ENCODE data around the gene GLI3.
A peak's percentile ranks its signal among the peaks of the same experiment; 100 is the strongest.
"Not testable (repeated sequence)": the region's sequence is repeated elsewhere in the genome, so short reads cannot be mapped to it uniquely, and the experiment has no call there.

The GLI3 gene

DNA sequence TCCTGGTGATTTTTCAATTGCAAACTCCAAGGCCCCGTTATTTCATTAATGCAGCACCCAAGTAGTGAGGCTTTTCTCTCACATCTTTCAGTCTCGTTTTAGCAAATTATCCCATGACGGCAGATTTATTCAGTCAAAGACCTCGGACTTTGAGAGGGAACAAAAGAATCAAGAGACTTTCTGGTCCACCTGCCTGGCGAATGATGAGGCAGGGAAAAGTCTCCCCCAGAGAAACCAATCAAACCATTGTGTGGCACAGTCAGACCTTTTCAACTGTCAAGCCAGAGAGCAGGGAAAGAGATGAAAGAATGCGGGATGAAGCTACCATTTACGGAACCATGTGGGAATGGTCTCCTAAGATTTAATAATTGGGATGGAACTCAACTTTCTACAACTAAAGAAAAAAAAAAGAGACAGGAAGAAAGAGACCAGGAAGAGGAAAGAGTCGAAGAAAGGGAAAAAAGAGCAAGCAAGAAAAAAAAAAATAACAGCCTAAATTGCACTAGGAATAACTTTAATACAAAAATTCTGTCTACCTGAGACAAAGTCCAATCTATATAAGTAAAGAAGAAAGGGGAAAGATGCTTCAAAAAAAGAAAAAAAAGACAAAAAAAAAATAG is 22.8 kb downstream of the GLI3 start:
- DNase-seq (ENCODE audit: low spot score in 2 of 2) = no peak
- peaks cover 12% of the 10 kb centered on the region; the same call in 1 of the 2 replicates for H3K36me3 ChIP-seq (replicated peaks)
- H3K4me3 ChIP-seq = no peak overlapping the region
- in situ Hi-C loops (cut with MboI; ENCODE audit: low sequenced_read_pairs) = no loop called here
- no peaks in the 10 kb centered on the region for H3K9me3 ChIP-seq
- H3K27me3 ChIP-seq (ENCODE audit: low read depth) = no peaks in the 10 kb centered on the region
- H3K4me1 ChIP-seq = peaks cover 20% of the 10 kb centered on the region

DNA sequence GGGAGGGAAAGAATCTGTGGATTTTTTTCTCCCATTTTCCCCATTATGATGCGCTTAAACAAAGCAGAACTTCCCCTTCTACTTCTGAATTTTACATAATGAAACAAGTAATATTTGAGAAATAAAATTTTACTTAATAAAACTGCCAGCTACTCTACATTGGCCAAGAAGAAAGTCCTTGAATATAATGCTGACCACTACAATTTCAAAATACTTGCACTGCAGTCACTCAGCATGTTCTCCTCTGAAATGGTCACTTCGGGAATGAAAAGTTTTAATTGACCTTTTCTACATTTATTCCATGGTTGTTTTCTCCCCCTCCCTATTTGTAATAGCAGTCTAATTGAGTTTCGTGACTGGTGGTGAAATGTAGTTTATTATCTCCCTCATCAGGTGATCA is 23.9 kb downstream of the GLI3 start:
- Histone ChIP-seq H3K4me1 (peaks cover 20% of the 10 kb centered on the region), H3K36me3 (replicated peaks) (peaks cover 12% of the 10 kb centered on the region; the same call in 1 of the 2 replicates), H3K27me3 (ENCODE audit: low read depth) (no peaks in the 10 kb centered on the region), H3K4me3 (no peak overlapping the region), H3K9me3 (no peaks in the 10 kb centered on the region)
- no peak for DNase-seq (ENCODE audit: low spot score in 2 of 2)
- in situ Hi-C loops (cut with MboI; ENCODE audit: low sequenced_read_pairs) = no loop called here

DNA sequence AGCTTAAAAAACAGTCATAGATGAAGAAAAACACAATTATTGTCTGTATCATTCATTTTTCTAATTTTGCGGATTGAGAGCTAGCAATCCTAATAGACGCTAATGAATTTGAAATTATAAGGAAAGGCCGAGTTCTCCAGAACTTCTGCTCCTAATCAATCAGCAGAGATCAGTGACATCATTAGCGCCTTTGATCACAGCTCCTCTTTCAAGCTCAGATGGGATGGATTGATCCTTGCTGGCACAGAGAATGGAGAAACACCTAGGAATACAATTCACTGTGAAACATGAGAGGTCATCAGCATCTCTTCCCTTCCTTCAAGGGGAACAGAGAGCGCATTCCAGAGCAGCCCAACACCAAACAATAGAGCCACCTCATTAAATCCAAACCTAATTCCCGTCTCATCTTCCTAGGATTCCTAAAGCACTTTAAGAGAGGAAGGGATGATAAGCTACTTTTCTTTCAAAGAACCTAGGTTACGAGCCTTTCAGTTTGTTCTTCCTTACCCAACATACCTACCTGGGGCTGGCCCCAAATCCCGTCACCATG is 24.4 kb downstream of the GLI3 start:
- Histone ChIP-seq H3K4me1 (peaks cover 20% of the 10 kb centered on the region), H3K4me3 (no peak overlapping the region), H3K27me3 (ENCODE audit: low read depth) (no peaks in the 10 kb centered on the region), H3K36me3 (replicated peaks) (peaks cover 9% of the 10 kb centered on the region; the same call in 1 of the 2 replicates), H3K9me3 (no peaks in the 10 kb centered on the region)
- in situ Hi-C loops (cut with MboI; ENCODE audit: low sequenced_read_pairs) = no loop called here
- peak; percentile 31 to 64 for DNase-seq (ENCODE audit: low spot score in 2 of 2)

DNA sequence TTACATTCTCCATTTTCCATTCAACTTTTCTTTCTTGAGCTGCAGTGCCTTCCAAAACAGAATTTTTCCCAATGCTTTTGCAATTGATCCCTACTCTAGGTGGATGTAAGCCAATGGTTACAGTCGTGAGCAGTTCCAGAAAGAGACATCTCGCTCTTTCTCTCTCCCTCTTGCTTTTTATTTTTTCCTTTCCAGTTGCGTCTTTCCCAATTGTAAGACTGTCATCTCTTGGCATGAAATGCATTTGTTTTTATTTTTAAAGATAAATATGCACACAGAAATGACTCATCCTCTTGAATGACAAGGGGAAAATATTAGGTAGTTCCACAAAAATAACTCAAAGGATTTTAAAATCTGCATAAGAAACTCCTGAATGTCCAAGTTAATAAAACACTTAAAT is 25.1 kb downstream of the GLI3 start:
- peaks cover 3% of the 10 kb centered on the region; the same call in 1 of the 2 replicates for H3K36me3 ChIP-seq (replicated peaks)
- no peaks in the 10 kb centered on the region for H3K27me3 ChIP-seq (ENCODE audit: low read depth)
- H3K4me1 ChIP-seq = peaks cover 20% of the 10 kb centered on the region
- DNase-seq (ENCODE audit: low spot score in 2 of 2) = no peak
- no peak overlapping the region for H3K4me3 ChIP-seq
- H3K9me3 ChIP-seq = no peaks in the 10 kb centered on the region
- in situ Hi-C loops (cut with MboI; ENCODE audit: low sequenced_read_pairs) = no loop called here

DNA sequence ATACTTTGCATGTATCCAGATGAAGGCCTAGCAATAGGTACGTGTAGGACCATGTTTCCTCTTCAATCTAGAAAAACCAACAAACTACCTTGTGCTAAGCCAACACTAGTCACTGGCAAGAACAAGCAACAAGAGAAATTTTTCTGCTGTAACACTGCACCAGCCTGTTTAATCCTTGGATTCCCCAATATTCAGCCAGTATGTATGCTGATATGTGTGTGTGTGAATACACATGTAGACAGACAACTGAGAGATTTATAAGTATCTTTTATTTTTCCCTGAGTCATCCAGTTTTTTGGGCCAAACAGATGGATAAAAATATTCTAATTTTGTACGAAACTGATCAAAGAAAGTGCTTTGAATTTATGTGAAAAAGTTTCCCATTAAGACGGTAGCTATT is 26.2 kb downstream of the GLI3 start:
- H3K4me1 ChIP-seq = peaks cover 20% of the 10 kb centered on the region
- no peaks in the 10 kb centered on the region for H3K27me3 ChIP-seq (ENCODE audit: low read depth)
- no peak overlapping the region for H3K4me3 ChIP-seq
- no peaks in the 10 kb centered on the region for H3K9me3 ChIP-seq
- peaks cover 3% of the 10 kb centered on the region; the same call in 1 of the 2 replicates for H3K36me3 ChIP-seq (replicated peaks)
- in situ Hi-C loops (cut with MboI; ENCODE audit: low sequenced_read_pairs) = no loop called here
- DNase-seq (ENCODE audit: low spot score in 2 of 2) = no peak

DNA sequence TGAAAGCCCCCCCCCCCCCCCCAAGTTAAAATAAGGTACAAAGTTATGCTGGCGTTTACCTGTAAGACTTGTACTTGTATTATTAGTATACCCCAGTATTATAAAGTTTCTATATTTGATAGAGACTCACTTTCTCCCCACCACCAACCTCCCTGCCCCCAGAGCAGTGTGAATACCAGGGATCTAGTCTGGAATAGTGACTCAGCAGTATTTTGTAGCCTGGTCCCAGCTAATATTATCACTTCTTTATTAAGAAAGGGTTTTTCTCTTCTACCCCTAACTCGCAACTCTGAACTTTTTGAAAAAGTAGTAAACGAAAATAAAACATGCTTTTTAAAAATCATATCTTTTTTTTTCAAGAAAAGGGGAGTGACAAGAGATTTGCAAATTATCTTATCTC is 26.7 kb downstream of the GLI3 start:
- in situ Hi-C loops (cut with MboI; ENCODE audit: low sequenced_read_pairs) = no loop called here
- Histone ChIP-seq H3K9me3 (no peaks in the 10 kb centered on the region), H3K27me3 (ENCODE audit: low read depth) (no peaks in the 10 kb centered on the region), H3K4me1 (peaks cover 20% of the 10 kb centered on the region), H3K36me3 (replicated peaks) (peaks cover 3% of the 10 kb centered on the region; the same call in 1 of the 2 replicates), H3K4me3 (no peak overlapping the region)
- no peak for DNase-seq (ENCODE audit: low spot score in 2 of 2)

DNA sequence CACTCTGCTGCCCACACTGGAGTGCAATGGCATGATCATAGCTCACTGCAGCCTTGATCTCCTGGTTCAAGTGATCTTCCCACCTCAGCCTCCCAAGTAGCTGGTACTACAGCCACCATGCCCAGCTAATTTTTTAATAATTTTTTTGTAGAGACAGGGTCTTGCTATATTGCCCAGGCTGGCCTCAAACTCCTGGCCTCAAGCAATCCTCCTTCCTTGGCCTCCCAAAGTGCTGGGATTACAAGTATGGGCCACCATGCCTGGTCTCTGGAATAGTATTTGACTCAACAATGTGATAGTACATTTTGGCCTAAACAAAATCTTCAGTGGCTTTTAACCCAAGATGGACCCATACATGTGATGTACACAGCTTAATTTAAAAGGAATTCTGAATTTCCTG is 27.9 kb downstream of the GLI3 start:
- H3K27me3 ChIP-seq (ENCODE audit: low read depth); H3K4me3 ChIP-seq; in situ Hi-C loops (cut with MboI; ENCODE audit: low sequenced_read_pairs); H3K9me3 ChIP-seq; H3K36me3 ChIP-seq (replicated peaks); DNase-seq (ENCODE audit: low spot score in 2 of 2): not testable (repeated sequence)
- H3K4me1 ChIP-seq = peaks cover 20% of the 10 kb centered on the region

DNA sequence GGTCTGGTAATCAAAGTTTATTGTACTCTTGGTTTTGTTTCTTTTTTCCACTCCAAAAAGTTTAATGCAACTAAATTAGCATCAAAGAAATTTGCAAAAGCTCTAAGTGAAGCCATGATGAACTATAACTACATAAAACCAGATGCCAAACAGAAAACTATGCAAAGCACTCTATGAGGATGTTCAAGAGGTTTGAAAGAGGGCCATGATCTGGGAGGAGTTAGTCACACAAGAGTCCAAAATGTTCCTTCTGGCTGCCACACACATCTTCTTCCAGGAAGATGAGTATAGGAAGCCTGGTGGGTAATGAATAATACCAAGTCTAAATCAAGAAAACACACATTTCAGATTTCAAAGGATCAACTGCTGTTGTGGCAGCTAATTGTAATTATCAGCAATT is 28.4 kb downstream of the GLI3 start:
- Histone ChIP-seq H3K36me3 (replicated peaks) (peaks cover 3% of the 10 kb centered on the region; the same call in 1 of the 2 replicates), H3K27me3 (ENCODE audit: low read depth) (no peaks in the 10 kb centered on the region), H3K4me3 (no peak overlapping the region), H3K9me3 (no peaks in the 10 kb centered on the region), H3K4me1 (peaks cover 20% of the 10 kb centered on the region)
- DNase-seq (ENCODE audit: low spot score in 2 of 2) = no peak
- in situ Hi-C loops (cut with MboI; ENCODE audit: low sequenced_read_pairs) = no loop called here

DNA sequence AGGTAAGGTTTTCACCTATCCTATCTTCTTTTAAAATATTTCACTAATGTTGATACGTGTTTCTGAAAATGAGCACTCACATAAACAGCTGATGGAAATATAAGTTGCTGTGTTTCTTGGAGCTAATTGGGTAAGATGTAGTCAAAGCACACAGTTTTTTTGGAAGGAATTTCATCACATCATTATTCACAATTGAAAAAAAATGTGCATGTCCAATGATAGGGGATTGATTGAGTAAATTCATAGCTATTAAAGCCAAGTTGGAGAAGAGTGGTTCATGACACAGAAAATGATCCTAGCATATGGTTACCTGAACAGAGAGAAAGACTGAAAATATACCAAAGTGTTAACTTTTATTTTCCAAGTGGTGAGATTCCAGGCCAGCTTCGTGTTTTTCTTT is 29.6 kb downstream of the GLI3 start:
- in situ Hi-C loops (cut with MboI; ENCODE audit: low sequenced_read_pairs) = no loop called here
- no peaks in the 10 kb centered on the region for H3K36me3 ChIP-seq (replicated peaks)
- H3K27me3 ChIP-seq (ENCODE audit: low read depth) = no peaks in the 10 kb centered on the region
- H3K4me3 ChIP-seq = no peak overlapping the region
- no peak for DNase-seq (ENCODE audit: low spot score in 2 of 2)
- peaks cover 13% of the 10 kb centered on the region for H3K4me1 ChIP-seq
- no peaks in the 10 kb centered on the region for H3K9me3 ChIP-seq

DNA sequence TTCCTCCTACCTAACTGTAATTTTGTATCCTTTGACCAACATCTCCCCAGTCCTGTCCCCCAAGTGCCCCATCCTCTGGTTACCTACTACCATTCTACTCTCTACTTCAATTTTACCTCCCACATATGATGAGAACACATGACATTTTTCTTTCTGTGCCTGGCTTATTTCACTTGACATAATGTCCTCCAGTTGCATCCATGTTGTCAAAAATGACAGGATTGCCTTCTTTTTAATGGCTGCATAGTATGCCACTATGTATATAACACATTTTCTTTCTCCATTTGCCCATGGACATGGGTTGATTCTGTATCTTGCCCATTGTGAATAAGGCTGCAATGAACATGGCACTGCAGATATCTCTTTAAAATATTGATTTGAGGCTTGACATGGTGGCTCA is 33.7 kb downstream of the GLI3 start:
- H3K27me3 ChIP-seq (ENCODE audit: low read depth) = no peaks in the 10 kb centered on the region
- H3K4me1 ChIP-seq = no peaks in the 10 kb centered on the region; the same call in 1 of the 2 replicates
- no peaks in the 10 kb centered on the region for H3K36me3 ChIP-seq (replicated peaks)
- no peak for DNase-seq (ENCODE audit: low spot score in 2 of 2)
- in situ Hi-C loops (cut with MboI; ENCODE audit: low sequenced_read_pairs) = no loop called here
- no peak overlapping the region for H3K4me3 ChIP-seq
- no peaks in the 10 kb centered on the region for H3K9me3 ChIP-seq

DNA sequence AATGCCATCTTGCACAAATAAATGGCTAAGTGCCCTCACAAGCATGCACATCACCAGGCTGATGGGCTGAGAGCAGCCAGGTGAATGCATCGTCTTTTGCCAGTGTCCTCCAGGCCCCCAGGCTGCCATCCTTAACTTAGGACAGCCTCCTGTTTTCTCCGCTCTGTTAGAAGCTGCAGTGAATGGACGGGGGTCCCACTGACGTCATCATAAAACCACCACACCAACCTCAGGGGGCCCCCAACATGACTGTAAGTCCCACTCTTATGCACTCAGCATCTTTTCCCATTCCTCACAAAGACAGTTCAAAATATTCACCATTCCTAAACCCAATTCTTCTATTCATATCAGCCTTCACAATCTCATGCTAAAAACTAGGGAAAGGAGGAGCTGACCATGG is 34.4 kb downstream of the GLI3 start:
- no peaks in the 10 kb centered on the region for H3K36me3 ChIP-seq (replicated peaks)

DNA sequence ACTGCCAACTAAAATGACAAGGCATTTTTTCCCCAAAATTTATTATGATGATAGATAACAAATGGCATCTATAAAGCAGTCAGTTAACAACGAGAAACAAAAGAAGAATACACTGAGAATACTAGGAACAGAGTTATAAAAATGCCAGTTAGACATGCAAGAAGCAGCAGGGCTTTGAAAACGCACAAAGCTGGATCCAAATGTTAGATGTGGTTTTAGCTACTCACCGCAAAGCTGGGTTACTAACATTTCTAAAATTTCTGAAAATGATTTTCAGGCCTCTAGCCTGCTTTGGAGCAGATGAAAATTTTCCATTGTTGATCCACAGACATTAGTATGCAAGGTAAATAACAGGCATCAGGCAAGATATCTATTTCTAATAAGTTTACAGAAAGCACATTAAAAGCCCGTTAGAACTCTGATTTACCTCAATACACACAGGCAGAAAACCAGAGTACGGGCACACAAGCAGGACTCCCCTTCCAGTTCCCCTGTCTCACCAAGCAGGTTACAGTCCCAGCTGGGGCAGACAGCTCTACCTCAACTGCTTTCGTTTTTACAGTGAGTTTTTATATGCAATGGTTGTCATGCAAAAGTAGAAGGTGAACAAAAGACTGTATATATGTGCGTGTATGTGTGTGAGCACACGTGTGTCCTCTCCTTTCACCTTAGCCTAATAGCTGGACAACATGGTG is 37.9 kb downstream of the GLI3 start:
- Histone ChIP-seq H3K4me1 (peaks cover 2% of the 10 kb centered on the region), H3K36me3 (replicated peaks) (peaks cover 3% of the 10 kb centered on the region; the same call in 1 of the 2 replicates), H3K4me3 (no peak overlapping the region), H3K9me3 (no peaks in the 10 kb centered on the region), H3K27me3 (ENCODE audit: low read depth) (no peaks in the 10 kb centered on the region)
- no peak for DNase-seq (ENCODE audit: low spot score in 2 of 2)
- in situ Hi-C loops (cut with MboI; ENCODE audit: low sequenced_read_pairs) = no loop called here

More for the DNA sequence above, 34.4 kb downstream of the GLI3 start:
- Histone ChIP-seq H3K9me3 (no peaks in the 10 kb centered on the region), H3K27me3 (ENCODE audit: low read depth) (no peaks in the 10 kb centered on the region), H3K4me1 (no peaks in the 10 kb centered on the region; the same call in 1 of the 2 replicates), H3K4me3 (no peak overlapping the region)
- no peak for DNase-seq (ENCODE audit: low spot score in 2 of 2)
- in situ Hi-C loops (cut with MboI; ENCODE audit: low sequenced_read_pairs) = no loop called here

DNA sequence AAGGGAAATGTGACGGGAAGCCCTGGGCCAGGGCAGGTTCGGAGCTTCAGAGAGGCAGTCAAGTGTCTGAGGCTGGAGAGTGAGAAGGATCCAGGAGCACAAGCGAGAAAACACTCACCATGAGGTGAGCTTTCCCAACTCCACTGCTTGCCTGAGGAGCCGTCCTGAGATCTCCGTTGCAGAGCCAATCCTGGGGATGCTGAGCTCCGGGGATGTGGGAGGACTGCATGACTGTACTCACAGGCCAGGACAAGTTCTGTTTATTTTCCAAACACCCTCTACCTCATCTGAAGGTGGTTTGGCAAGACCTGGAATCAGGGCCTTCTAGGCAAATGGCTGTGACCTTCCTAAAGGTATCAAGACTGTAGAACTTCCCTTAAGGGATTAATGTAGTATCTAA is 38.7 kb downstream of the GLI3 start:
- in situ Hi-C loops (cut with MboI; ENCODE audit: low sequenced_read_pairs) = no loop called here
- Histone ChIP-seq H3K27me3 (ENCODE audit: low read depth) (no peaks in the 10 kb centered on the region), H3K36me3 (replicated peaks) (peaks cover 3% of the 10 kb centered on the region; the same call in 1 of the 2 replicates), H3K9me3 (no peaks in the 10 kb centered on the region), H3K4me3 (no peak overlapping the region), H3K4me1 (peaks cover 10% of the 10 kb centered on the region)
- DNase-seq (ENCODE audit: low spot score in 2 of 2) = no peak

DNA sequence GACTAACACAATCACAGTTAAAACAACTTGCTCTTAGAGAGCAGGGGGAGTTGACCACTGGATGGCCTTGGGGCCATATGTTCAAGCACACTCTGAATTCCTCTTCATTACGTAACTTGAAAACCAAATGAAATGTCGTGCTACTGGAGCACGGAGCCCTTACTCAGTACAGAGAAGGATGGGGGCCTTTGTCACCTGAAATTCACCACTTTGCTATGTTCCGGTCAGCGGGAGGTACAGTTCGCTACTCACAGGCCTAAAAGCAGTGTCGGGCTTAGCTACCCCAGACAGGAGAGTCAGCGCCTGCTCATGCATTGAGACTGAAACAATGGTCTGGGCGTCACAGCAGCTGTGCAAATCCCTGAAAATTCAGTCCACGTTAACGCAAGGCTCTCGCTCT is 39.6 kb downstream of the GLI3 start:
- in situ Hi-C loops (cut with MboI; ENCODE audit: low sequenced_read_pairs) = no loop called here
- peaks cover 3% of the 10 kb centered on the region; the same call in 1 of the 2 replicates for H3K36me3 ChIP-seq (replicated peaks)
- DNase-seq (ENCODE audit: low spot score in 2 of 2) = no peak
- H3K4me3 ChIP-seq = no peak overlapping the region
- no peaks in the 10 kb centered on the region for H3K9me3 ChIP-seq
- H3K4me1 ChIP-seq = peaks cover 16% of the 10 kb centered on the region
- H3K27me3 ChIP-seq (ENCODE audit: low read depth) = no peaks in the 10 kb centered on the region

Measured in HAP-1 (cell line).